NCI-H1694 treated with DMSO at 0.1 percent for 48 hours (cell line): ENCODE results near the gene FAM193B.
"Not testable (repeated sequence)": the region's sequence is repeated elsewhere in the genome, so short reads cannot be mapped to it uniquely, and the experiment has no call there.

ENCODE experiments used
- DNase-seq: peaks from one replicate; lab custom pipeline; 2025; lab: John Stamatoyannopoulos, UW

FAM193B gene

GRCh38 chr5:177537389-177538361 lies 16.7 kb downstream of the FAM193B start:
- DNase-seq = no peak

DNA sequence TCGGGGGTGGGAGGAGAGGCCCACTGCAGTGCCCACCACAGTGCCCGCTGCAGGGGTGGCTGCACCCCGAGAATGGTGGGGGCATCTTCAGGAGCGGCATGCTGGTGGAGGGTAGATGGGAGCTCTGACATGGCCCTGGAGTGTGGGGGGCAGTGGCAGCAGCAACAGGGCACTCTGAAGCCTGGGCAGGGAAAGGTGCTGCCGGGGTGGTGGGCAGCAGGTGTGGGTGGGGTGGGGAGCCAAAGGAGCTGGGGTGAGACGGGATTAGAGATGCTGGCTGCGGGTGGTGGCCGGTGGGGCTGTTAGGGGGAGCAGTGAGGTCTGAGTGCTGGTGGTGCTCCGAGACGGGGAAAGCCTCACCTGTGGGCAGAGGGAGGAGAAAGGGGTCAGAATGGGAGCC lies 18.0 kb downstream of the FAM193B start:
- DNase-seq = no peak

- no peak for DNase-seq
Observed at GRCh38 chr5:177535125-177535524, 19.2 kb downstream of the FAM193B start.

DNA sequence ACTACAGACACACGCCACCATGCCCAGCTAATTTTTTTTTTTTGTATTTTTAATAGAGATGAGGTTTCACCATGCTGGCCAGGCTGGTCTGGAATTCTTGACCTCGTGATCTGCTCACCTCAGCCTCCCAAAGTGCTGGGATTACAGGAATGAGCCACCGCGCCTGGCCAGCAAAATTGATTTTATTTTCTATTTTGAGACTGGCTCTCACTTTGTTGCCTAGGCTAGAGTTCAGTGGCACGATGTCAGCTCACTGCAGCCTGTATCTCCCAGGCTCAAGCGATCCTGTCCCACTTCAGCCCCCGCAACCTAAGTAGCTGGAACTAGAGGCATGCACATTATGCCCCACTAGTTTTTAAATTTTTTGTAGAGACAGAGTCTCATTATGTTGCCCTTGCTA lies 19.9 kb downstream of the FAM193B start:
- not testable (repeated sequence) for DNase-seq

- no peak for DNase-seq
Observed at GRCh38 chr5:177531209-177531940, 23.0 kb downstream of the FAM193B start.

GRCh38 chr5:177530638-177531037 lies 23.7 kb downstream of the FAM193B start:
- DNase-seq = no peak

DNA sequence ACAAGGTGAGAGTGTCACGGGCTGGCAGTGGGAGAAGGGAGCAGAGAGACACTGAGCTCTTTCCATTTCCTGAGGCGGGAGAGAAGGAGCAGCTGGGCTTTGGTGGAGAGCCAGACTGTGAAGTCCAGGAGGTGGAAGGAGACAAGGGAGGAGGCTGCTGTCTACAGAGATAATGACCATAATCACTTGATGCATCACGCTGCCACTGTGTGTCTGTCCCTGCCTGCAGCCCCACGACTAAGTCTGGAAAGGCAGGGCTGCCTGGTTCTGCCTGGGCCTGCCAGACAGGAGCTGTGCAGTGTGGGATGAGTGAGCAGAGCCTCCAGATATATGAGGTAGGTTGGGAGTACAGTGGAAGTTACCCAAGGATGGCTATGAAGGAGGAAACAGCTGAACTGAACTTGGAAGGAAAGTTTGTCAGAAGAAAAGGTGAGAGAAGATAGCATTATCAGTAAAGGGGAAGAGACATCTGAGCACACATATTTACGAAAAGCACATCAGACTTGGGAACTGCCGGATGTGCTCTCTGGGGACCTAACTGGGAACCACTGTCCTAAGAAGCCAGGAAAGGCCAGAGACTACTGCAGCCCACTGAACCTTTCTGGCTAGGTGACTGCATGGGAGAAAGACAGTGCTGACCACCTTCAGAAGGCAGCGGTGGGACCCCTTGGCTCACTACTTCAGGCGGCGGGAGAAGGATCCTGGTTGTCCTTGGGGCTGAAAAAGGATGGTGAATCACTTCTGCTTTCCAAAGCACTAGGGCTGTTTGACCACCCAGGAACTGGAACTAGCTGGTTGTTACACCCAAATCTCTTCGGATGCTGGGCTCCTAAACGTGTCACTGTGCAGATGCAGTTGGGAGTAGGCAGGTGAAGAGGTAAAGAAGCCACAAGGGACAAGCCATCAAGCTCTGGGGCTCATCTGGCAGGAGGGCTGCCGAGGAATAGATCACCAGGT lies 24.8 kb downstream of the FAM193B start:
- no peak for DNase-seq

GRCh38 chr5:177528631-177529030 lies 25.7 kb downstream of the FAM193B start:
- DNase-seq = no peak

GRCh38 chr5:177527595-177527994 lies 26.8 kb downstream of the FAM193B start:
- no peak for DNase-seq

DNA sequence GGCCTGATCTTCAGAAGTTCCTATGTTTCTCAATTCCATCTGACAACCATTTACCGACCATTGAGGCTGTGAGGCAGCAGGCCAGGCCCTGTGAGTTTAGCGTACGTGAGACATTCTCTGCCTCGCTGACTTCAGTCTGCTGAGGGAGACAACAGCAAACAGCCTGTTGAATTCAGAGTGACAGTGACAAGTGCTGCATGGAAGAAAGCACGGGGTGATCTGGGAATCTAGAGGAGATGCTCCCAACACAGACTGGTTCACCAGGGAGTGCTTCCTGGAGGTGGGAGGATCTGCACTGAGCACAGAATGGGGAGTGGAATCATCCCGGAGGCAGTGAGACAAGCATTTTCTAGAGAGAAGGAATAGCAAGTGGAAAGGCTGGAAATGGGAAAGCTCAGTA lies 27.6 kb downstream of the FAM193B start:
- no peak for DNase-seq

DNA sequence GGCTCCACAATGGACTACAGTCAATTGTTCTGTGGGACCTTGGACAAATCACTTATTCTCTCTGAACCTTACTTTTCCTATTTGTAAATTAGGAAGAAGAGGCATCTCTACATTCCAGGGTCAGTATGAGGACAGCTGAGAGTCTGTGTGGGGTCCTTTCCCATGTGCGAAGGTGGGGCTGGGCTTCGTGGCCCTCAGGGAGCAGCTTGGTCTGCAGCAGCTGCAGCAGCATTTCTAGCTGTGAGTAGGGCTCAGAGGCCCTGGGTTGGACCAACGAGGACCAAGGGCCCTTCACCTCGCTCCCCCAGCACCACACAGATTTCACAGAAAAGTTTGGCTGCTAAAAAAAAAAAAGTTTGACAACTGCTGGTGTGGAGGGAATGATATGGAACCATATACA lies 28.2 kb downstream of the FAM193B start:
- no peak for DNase-seq

GRCh38 chr5:177524941-177525655 lies 29.3 kb downstream of the FAM193B start:
- no peak for DNase-seq

DNA sequence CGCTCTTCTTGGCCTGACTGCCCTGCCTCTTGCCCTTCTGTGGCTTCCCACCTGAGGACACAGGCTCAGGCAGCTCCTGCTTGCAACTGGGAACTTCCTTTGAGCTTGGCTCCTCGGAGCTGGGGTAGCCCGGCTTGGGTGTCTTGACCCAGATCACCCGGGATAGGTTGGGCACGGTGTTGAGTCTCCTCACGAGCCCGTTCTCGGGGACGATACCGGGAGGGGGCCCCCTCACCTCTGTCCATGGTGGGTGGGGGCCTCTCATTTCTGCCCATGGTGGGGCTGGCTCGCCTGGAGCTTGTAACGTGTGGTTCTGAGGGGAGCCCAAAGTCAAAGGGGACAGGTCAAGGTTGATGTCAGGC lies 29.8 kb downstream of the FAM193B start:
- DNase-seq = no peak

- no peak for DNase-seq
Observed at GRCh38 chr5:177523711-177524538, 30.4 kb downstream of the FAM193B start.

DNA sequence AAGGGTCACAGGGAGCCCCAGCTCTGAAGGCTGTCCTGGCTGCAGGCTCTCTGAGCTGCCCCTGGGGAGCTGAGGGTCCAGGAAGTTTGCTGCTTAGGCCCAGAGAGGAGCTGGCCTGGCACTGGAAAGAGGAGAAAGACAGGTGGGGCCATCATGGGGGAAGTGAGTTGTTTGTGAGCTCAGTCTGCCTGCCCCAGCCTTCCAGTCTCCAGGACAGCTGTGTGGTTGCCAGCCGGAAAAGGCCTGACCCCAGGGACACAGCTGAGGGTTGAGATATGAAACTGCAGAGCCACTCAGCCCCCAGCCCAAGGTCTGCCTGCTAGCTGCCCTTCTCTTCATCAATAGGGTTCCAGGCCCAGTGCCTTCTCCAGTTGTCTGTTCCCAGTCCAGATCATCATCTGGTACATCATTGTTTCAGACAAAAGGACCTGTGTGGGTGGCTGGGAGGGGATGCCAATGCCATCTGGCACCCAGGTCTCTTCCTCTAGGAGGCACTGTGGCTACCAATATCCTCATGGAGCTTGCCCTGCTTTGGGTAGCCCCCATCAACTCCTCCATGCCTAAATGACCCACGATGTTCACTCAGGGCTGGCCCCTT lies 33.3 kb downstream of the FAM193B start:
- DNase-seq = no peak

GRCh38 chr5:177520271-177520670 lies 34.1 kb downstream of the FAM193B start:
- DNase-seq = no peak

DNA sequence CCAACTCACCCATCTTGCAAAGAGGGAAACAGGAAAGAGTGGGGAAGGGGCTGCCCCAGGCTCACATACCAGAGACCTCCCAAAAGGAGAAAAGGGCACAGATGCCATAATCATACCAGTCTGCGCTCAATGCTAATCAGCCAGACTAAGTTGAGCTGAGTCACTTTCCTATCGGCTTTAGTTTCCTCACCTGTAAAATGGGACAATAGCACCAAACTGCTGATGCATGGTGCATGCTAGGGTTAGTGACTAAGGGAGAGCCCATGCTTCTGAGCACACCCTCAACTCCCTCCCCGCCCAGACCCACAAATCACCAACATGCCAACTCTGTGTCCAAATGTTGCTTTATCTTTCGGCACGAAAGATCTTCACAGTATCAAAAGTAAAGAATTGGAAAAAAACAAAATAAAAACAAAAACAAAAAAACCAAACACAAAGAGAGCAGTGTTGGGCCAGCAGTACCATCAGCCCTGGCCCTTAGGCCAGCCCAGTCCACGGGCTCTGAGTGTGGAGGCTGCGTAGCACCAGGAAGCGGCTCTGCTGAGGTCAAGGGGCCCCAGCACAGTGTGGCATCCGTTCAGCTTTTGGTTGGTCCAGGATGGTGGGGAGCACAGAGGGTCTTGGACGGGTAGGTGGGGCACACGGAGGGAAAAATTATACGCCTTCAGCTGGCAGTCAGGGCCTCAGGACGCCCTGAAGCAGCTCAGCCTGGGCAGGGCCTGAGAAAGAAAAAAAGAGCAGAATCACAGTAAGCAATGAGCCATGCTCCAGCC lies 34.7 kb downstream of the FAM193B start:
- no peak for DNase-seq

- DNase-seq = peak; percentile 95
Observed at GRCh38 chr5:177516601-177517568, 37.5 kb downstream of the FAM193B start, which contains the start of gene DDX41. Gene DDX41, minus strand, starts transcription at chr5:177516961. Its CDS starts 16 bp downstream, at chr5:177516945.
